ENCODE measurements around the gene SORCS1. TPM values are rescaled to one million over a fixed set of nuclear protein-coding genes. Genes with fewer than 3 reads are reported as not detected.

SORCS1 gene
- total RNA-seq, 1 donor from 2014 or later = not detected

DNA sequence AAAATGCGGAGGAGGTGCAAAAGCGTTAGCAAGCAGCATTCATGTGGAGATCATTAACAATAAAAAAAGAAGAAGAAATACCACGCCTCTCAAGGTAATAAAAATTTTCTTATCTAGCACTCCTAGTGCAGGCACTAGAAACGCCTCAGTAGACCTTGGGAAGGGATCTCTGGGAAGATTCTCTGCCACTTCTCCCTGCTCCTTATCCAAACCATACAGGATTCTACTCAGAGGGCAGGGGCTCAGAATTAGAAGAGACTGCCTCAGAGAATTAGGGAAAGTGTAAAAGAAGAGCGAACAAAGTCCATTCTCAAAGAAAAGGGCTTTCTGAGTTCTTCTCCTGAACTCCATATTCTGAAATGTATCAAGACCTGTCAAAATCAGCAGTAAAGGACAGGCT, 413.4 kb downstream of the SORCS1 start:
- intact Hi-C loops (cut with micrococcal nuclease) = no loop called here

DNA sequence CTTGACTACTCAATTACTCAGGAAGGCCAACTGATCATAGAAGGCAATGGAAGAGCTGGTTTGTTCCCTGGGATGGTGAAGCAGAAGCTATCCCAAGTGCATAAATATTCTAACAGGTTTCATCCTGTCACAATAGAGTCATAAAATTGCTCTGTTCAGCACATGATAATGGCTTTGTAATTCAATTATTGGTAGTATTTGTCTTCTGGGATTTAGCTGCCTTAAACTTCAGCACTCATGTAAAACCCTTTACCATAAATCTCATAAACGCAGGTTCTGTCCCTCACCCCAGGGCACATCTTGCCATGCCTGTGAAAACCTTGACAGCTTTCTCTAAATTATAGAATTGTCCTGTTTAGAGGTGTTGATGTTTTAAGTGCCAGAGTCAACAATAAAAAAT, 417.6 kb downstream of the SORCS1 start:
- intact Hi-C loops (cut with micrococcal nuclease) = no loop called here

DNA sequence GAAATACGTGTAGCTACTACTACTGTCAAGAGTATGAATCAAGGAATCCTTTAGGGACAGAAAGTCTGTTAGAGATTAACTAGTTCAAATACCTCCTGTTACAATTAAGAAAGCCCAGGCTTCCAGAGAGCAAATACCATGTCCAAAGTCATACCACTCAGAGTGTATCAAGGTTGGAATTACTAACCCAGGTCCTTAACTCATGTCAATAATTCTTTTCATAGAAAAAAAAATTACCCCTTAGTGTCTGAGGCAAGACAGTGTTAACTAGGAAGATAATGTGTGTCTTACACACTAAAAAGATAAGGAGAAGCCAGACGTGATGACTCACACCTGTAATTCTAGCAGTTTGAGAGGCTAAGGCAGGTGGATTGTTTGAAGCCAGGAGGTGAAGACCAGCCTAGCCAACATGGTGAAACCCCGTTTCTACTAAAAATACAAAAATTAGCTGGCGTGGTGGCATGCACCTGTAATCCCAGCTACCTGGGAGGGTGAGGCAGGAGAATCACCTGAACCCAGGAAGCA, 423.4 kb downstream of the SORCS1 start:
- intact Hi-C loops (cut with micrococcal nuclease) = no loop called here

DNA sequence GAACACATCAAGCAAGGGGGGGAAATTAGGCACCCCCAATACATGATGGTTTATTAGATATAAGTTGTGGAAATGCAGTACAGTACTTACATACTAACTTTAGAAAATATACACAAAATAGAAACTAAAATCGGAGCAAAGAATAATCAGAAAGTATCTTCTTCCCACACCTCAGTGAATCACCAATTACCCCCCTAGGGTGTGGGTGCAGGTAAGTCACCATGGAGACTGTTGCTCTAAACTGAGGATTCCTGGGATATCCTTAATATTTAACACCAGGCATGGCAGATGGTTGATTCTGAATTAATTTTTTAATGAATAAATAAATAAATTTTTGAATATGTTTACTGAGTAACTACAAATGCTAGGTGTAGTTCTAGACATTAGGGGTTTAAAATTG, 424.4 kb downstream of the SORCS1 start:
- intact Hi-C loops (cut with micrococcal nuclease) = no loop called here

DNA sequence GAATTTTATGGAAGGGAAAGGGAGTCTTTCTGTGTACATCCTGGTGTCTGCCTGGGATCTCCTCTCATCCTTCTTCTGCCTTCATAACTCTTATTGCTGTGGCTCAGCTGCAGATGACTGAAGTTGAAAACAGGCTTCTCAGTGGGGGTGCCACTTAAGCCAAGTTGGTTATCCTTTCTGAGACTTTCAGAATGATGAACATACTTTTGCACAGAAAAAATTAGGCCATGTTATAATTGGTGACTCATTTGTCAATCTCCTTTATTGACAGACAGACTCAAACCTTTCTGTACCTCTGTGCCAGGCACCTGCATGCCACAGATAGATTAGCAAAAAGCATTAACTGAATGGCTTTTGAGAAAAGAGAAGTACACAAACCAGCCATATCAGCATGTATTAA, 430.3 kb downstream of the SORCS1 start:
- intact Hi-C loops (cut with micrococcal nuclease) = no loop called here

DNA sequence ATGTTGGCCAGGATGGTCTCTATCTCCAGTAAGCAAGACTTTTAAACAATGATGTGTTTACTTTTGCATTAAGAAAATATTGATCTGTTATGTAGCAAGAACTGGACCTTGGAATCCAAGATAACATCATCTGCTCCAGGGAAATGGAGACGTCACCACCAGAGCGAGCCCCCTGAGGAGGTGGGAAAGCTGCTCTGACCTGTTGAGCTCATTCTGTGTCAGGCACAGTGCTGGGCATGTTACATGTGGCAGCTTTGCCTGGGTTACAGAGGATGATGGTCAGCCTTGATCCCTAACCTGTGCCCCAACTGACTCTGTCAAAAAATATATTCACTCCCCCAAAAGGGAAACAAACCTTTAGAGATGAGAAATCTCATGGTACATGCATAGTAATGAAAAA, 436.3 kb downstream of the SORCS1 start:
- intact Hi-C loops (cut with micrococcal nuclease) = no loop called here

DNA sequence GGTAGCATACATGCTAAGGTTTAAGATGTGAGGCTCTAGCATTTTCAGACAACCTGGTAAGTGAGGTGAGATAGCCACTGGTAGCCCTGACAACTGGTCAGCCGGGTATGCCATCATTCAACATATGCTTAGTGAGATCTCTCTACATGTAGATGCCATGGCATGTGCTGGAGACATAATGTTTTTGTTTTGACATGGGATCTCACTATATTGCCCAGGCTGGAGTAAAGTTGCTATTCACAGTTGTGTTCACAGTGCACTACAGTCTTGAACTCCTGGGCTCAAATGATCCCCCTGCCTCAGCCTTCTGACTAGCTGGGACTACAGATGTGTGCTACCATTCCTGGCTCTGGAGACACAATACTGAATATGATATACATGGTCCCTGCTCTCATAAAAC, 437.3 kb downstream of the SORCS1 start:
- intact Hi-C loops (cut with micrococcal nuclease) = no loop called here

DNA sequence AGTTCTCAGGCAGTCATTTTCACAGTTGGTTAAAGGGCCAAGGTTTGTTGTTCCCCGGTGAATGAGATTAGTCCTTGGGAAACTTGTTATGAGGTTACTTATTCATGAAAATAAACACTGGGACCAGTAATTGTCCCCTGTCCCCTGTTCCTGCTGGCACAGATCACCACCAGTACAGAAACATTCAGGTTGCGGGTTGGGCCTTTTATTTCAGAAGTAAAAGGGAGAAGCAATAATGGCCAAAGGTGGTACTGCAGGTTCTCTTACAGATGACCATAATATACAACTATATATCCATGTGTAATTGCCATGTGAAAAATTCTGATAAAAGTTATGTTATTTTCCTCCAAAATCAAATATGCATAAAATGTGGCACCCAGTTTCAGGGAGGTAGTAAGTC, 442.0 kb downstream of the SORCS1 start:
- intact Hi-C loops (cut with micrococcal nuclease) = no loop called here

DNA sequence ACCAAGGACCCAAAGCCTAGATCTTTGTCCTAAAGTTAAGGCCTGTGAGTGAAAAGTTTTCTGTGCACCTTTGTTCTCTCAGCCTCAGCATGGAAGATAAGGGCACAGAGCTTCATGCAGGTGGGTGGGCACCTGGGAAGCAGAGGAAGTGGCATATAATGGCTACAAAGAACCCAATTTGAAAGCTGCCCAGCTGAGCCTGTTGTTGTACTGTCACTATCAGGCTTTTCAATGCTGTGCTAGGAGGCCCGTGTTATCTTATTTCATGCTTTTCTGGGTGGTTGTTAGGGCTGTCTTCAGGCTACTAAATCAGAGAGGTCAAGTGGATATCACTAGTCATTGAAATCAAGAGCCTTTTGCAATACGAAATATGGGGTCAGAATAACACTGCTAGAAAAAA, 443.8 kb downstream of the SORCS1 start:
- intact Hi-C loops (cut with micrococcal nuclease) = no loop called here

DNA sequence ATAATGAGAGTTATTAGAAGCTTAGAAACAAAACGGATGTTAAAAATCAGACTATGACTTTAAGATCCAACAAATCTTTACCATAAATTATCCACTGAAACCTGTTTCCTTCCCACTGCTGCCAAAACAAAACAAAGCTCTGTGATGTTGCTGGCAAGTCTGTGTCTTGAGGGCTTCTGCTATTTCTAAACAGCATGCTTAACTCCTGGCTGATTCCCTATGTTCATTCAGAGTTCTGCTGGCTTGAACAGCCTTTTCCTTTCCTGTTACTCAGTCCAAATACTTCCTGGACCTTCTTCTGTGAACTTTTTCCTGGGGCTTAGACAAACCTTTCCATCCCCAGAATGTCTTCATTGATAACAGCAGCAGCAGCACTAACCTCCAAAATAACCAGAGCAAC, 448.1 kb downstream of the SORCS1 start:
- intact Hi-C loops (cut with micrococcal nuclease) = no loop called here

DNA sequence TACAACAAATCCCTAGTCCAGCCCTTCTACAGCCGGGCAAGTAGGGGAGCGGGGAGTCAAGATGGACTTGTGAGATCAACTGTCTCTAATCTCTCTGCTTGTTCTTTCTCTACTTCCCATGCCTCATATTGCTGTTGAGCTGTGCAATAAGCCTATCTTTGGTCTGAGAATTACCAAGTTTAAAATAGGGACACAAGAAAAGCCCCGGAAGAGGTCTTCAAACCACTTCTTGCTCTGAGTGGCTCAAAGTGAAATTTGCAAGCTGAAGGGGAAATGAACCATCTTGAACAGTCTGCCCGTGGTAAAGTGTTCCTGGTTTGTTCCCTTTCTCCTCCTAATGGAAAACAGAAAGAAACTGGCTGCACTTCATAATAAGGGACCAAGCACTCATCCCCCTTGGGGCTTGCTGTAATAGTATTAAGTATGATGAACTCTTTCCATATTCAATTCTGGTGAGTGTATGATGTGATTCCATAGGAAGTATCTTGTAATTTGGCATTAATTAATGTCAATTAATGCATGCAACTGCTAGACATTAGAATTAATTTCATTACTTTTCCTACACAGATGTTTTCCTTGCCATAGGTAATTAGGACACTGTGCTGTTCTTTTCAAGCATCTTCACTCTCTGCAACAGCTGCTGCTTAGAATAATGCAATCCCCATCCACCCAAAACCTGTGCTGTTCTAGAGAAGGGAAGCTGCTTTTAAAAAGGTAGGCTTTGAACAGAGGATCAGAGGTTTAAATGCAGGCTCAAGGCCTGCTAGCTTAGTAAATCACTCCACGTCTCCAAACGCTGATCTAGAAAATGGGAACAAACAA, 449.6 kb downstream of the SORCS1 start:
- intact Hi-C loops (cut with micrococcal nuclease) = no loop called here

DNA sequence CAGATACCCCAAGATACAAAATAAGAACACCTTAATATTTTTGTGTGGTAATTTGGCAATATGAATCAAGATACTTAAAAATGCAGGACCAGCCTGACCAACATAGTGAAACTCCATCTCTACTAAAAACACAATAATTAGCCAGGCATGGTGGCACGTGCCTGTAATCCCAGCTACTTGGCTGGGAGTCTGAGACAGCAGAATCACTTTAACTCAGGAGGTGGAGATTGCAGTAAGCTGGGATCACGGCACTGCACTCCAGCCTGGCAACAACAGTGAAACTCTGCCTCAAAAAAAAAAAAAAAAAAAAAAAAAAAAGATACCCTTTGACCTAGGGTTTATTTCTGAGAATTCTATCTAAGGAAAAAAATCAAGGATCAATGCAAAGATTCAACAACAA, 450.7 kb downstream of the SORCS1 start:
- intact Hi-C loops (cut with micrococcal nuclease) = no loop called here

DNA sequence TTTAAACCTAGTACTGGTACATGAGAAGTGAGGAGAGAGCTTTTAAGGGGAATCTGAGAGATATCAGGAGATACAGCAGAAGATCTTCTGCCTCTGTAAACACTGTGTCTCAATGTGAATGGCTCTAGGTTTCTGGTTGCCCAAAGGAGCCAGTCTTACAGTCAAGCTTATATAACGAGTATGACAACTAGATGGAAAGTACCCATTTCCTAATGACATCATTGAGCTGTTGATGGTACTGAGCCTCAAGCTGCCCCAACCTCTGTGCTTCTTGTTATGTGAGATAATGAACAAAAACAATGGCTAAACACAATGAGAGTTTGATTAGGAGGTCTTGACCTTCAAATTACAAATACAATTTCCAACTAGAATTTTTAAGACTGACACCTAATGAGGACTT, 451.5 kb downstream of the SORCS1 start:
- intact Hi-C loops (cut with micrococcal nuclease) = no loop called here

DNA sequence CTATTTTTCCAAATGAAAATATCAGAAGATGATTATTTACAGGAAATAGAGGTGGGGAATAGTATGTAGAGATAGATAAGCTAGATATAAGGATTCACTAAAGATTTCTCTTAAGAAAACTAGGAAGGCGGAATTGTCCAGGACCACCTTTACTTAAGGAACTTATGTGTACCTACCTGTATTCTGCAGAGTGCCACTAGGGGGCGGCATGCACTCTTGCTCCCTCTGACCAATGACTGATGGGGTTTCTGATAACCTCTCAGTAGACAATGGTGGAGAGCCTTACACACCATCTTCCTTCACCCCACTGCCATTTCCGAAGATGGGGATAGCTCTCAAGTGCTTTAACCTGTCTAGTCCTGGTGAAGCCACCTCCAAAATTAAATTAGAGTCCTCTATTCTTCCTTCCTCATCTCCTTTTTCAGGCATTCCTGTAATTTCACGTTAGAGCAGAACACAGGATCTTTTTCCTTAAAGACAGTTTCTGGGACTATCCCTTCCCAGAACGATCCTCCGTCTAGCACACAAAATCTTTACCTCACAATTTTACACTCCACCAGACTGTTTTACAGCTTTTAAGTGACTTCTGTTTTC, 453.1 kb downstream of the SORCS1 start:
- intact Hi-C loops (cut with micrococcal nuclease) = loop anchor here (2.0 kb wide), 1 partner anchor 1833 kb away; no protein-coding TSS in a partner anchor

DNA sequence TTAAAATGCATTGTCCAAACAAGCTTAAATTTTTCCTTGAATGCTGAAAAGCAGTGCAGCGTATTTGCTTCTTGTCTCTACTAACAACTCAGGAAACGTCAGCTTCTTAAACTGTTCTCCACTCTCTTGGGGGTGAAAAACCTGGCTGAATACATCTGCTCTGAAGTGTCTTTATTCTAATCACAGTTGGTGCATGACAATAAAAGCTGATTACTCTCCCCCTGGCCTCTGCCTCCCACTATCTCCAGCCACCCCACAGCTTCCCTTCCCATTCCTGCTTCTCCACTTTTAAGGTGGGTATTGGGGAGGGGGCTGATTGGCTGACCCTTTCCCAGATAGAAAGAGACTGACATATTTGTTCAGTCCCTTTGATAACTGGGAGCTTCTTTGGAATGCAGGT, 456.0 kb downstream of the SORCS1 start:
- intact Hi-C loops (cut with micrococcal nuclease) = no loop called here

DNA sequence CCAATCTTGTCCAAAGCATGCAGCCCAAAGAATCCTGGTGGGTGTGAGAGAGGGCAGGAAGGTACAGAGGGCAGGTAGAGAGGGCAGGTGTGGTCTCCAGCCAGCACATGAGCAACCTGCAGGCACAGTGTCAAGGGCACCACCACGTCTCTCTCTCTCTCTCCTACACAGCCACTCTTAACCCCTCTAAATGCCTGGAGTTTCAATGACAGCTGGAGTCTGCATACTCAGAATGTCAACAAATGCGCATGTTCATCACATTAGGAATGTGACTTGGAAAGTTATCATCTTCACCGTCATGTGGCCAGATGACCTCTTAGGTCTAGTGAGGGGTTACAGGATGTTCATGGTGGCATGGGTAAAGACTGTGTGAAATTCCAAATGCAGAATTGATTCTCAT, 456.8 kb downstream of the SORCS1 start:
- intact Hi-C loops (cut with micrococcal nuclease) = no loop called here

DNA sequence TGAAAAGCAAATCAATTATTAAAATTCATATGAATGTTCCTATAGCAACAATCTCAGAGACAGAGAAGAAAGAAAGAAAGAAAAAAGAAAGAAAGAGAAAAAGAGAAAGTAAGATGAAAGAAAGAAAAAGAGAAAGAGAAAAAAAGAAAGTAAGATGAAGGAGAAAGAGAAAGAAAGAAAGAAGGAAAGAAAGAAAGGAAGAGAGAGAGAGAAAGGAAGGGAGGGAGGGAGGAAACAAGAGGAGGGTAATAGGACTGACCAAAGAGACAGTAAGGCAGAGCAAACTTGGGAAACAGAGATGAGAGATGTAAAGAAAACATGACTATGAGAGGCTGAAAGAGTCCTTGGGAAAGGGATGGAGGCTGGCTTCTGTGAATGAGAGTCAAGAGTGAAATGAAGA, 458.4 kb downstream of the SORCS1 start:
- intact Hi-C loops (cut with micrococcal nuclease) = no loop called here

DNA sequence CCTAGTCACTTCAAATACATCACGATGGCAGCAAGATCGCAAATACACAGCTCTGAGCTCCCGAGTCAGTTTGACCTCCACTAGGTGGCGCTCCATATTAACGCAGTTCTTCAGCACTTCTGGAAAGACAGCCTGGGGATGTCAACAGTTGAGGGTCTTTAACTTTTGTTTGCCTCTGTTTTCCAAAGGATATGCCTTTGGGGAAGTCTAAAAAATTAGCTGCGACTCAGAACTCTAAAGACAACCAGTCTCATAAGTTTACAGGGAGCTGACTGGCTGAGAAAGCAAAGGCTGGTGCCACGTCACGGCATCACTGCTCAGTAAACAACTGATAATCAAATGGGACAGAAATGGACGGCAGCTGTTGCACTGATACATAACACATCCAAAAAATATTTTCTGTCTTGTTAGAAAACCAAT, 458.8 kb downstream of the SORCS1 start:
- intact Hi-C loops (cut with micrococcal nuclease) = no loop called here

DNA sequence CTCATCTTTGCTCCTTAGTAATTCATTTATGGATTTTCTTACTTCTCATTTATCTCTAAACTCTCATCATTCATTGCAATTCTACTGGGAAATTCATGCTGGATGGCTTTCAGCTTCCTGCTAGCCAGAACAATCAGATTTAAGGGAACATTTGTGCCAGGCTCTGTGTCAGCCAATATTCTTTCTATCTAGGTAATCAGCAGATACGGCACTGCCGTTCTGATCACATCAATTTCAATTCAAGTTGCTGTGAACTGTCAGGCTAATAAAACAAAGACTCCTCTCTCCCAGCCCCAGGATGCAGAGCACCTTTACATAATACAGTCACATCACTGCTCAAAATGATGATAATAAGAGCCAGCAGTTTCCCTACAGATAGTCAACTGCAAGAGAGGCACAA, 468.3 kb downstream of the SORCS1 start:
- intact Hi-C loops (cut with micrococcal nuclease) = no loop called here

DNA sequence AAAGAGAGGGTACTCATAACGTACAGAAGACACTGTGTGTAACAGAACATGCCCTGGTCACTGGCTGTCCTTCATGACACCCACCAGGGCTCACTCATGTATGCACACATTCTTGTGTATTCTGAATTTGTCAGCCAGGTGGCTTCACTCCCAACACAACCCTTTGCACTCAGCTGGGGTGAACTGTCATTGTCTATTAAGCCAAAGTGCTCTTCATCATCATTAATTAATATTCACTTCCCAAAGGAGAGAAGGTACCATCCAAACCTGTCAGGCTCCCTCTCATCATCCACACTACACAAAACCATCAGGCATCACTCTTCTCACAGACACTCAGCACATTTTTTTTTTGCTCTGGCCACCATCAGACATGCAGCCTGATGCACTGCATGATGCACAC, 469.8 kb downstream of the SORCS1 start:
- intact Hi-C loops (cut with micrococcal nuclease) = no loop called here

DNA sequence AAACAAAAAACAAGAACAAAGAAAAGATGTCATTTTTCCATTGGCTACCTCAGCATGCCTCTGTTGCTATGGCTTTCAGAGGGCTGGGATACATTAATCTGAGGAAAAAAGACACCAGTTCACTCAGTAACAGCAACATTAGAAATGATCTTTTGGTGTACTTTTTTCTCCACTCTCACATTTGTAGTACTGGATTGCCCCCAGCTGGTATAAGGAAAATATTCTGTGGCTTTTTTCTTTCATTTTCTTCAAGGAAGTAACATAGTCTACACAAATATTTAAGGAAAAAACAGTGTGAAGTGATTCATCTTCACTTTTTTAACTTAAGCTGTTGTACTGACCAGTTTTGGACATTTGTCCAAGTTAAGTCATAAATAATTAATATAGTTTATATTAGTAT, 482.3 kb downstream of the SORCS1 start:
- intact Hi-C loops (cut with micrococcal nuclease) = no loop called here

DNA sequence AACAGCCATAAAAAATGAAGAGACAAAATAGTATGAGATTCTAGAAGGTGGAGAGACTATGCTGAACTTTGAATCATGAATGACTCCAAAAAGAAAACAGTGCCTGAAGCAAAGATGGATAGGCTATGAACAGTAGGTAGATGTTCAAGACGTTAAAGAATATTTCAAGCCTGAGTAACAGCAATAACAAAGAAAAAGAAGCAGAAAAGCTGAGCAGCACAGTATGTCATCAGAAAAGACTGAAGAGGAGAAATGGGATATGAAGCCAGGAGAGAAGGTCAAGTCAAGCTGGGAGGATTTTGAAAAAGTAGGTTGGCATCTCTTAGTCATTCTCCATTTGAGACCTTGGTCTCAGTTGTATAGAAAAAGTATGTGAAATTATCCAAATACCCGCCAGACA, 484.4 kb downstream of the SORCS1 start:
- intact Hi-C loops (cut with micrococcal nuclease) = no loop called here

DNA sequence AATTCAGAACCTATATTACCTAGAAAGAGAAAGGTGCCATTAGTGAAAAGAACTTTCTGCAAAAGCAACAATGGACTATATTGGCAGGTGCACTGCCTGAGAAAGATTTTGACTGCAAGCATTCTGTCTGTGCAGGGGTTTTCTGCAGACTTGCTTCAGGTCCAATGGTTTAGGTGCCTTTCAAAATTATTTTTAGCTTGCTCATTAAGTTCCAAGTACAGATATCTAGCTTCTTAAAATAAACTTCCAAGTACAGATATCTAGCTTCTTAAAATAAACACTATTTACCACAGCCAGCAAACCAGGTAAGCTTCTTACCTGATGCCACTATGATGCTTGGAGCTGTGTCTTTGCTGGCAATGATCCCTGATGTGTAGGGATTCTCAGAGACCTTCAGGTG, 485.2 kb downstream of the SORCS1 start:
- intact Hi-C loops (cut with micrococcal nuclease) = no loop called here
